ENCODE results near the gene LEAP2.

LEAP2 gene

DNA sequence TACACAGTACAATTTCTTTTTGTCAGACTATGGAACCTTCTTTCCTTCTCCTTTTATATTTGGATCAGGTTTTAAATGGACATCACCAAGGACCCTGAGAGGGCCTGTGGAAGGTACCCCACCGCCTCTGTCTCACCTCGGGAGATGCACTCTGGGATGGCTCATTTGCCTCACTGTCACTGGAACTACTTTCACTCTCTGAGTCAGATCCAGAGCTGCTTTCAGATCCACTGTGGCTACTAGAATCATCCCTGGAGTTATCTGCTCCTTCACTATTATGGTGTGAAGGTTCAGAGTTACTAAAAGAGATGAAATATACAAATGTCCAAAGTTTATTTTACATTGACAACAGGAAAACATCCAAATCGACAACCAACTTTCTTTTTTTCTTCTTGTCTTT is 24.6 kb downstream of the LEAP2 start:
- DNase-seq (ENCODE audit: low read depth in 1 of 2, low spot score in 1 of 2): no peak
- TF ChIP-seq JUND (IDR thresholded peaks at IDR 0.05; ENCODE audit: low read depth): no peak
- in situ Hi-C loops (cut with HindIII; ENCODE audit: low pct_unique_long_range_greater_than_20kb, low sequenced_read_pairs): no loop called here

DNA sequence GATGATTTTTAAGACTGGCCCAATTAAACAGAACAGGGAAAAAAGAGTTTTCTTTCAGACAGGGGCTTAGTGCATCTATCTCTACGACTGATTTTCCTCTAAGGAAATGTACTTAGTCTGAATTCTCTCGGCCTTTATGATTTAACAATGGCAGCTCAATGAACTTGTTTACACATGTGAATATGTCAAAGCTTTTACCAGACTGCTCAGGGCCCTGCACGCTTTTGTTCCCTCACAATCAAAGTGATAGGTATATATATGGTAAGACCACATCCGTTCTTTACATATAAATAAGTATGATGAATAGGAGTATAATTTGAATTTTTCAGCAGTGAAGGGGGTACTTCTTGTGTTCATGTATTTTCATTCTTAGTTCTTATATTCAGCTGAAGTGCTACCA is 27.6 kb downstream of the LEAP2 start:
- in situ Hi-C loops (cut with HindIII; ENCODE audit: low pct_unique_long_range_greater_than_20kb, low sequenced_read_pairs): no loop called here
- TF ChIP-seq JUND (IDR thresholded peaks at IDR 0.05; ENCODE audit: low read depth): no peak
- no peak for DNase-seq (ENCODE audit: low read depth in 1 of 2, low spot score in 1 of 2)

GRCh38 chr5:132901730-132902129 is 28.3 kb downstream of the LEAP2 start:
- DNase-seq (ENCODE audit: low read depth in 1 of 2, low spot score in 1 of 2): no peak
- no peak for TF ChIP-seq JUND (IDR thresholded peaks at IDR 0.05; ENCODE audit: low read depth)
- in situ Hi-C loops (cut with HindIII; ENCODE audit: low pct_unique_long_range_greater_than_20kb, low sequenced_read_pairs): no loop called here

DNA sequence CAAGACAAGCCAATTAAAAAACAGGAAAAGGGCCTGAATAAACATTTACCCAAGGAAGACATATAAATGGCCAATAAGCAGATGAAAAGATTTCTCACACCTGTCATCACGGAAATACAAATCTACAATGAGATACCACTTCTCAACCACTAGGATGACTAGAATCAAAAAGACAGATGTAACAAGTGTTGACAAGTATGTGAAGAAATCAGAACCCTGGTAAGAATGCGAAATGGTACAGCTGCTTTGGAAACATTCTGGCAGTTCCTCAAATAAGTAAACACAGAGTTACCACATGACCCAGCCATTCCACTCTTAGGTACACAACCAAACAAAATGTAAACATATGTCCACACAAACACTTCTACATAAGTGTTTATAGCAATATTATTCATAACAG is 32.5 kb downstream of the LEAP2 start:
- in situ Hi-C loops (cut with HindIII; ENCODE audit: low pct_unique_long_range_greater_than_20kb, low sequenced_read_pairs): no loop called here
- no peak; the same call in 1 of the 2 replicates for TF ChIP-seq JUND (IDR thresholded peaks at IDR 0.05; ENCODE audit: low read depth)
- peak; percentile 7 to 88 for DNase-seq (ENCODE audit: low read depth in 1 of 2, low spot score in 1 of 2)

GRCh38 chr5:132907161-132907560 is 33.7 kb downstream of the LEAP2 start:
- no peak for DNase-seq (ENCODE audit: low read depth in 1 of 2, low spot score in 1 of 2)
- in situ Hi-C loops (cut with HindIII; ENCODE audit: low pct_unique_long_range_greater_than_20kb, low sequenced_read_pairs): no loop called here
- TF ChIP-seq JUND (IDR thresholded peaks at IDR 0.05; ENCODE audit: low read depth): no peak

DNA sequence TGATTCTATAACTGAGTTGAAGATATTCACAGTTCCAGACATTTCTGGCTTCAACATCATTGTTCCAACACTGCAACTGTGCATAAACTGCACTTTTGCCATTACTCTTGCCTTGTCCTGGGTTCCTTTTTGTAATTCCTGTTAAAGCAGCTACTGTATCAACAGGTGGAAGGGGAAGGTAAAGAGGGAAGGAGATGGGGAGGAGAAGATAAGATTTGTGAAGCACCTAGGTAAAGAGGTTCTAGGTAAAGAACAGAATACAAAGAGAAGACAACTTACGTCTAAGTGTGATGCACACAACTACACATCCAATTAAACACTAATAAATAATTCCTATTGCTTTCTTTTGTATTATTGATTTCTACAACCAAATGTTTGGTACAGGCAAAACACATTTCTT is 36.2 kb downstream of the LEAP2 start:
- no peak for TF ChIP-seq JUND (IDR thresholded peaks at IDR 0.05; ENCODE audit: low read depth)
- in situ Hi-C loops (cut with HindIII; ENCODE audit: low pct_unique_long_range_greater_than_20kb, low sequenced_read_pairs): no loop called here
- DNase-seq (ENCODE audit: low read depth in 1 of 2, low spot score in 1 of 2): no peak

DNA sequence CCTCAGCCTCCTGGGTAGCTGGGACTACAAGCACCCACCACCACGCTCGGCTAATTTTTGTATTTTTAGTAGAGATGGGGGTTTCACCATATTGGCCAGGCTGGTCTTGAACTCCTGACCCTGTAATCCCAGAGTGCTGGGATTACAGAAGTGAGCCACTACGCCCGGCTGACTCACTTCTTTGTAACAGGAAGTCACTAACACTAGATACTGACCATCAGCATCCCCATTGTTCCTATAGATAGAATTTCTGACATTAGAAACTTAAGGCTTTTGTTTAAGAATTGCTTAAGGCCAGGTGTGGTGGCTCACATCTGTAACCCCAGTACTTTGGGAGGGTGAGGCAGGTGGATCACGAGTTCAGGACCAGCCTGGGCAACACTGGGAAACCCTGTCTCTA is 42.2 kb downstream of the LEAP2 start:
- no peak for TF ChIP-seq JUND (IDR thresholded peaks at IDR 0.05; ENCODE audit: low read depth)
- in situ Hi-C loops (cut with HindIII; ENCODE audit: low pct_unique_long_range_greater_than_20kb, low sequenced_read_pairs): no loop called here
- DNase-seq (ENCODE audit: low read depth in 1 of 2, low spot score in 1 of 2): no peak

DNA sequence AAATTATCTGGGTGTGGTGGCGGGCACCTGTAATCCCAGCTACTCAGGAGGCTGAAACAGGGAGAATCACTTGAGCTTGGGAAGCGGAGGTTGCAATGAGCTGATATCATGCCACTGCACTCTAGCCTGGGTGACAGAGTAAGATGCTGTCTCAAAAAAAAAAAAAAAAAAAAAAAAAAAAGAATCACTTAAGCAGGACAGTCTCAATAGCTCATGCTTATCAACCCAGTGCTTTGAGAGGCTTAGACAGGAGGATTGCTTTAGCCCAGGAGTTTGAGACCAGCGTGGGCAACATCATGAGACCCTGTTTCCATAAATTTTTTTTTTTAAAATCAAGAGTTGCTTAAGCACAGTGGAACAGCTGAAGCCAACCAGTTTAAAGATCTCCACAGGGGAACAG is 42.6 kb downstream of the LEAP2 start:
- in situ Hi-C loops (cut with HindIII; ENCODE audit: low pct_unique_long_range_greater_than_20kb, low sequenced_read_pairs): no loop called here

More for the DNA sequence above, 42.6 kb downstream of the LEAP2 start:
- no peak for DNase-seq (ENCODE audit: low read depth in 1 of 2, low spot score in 1 of 2)
- no peak for TF ChIP-seq JUND (IDR thresholded peaks at IDR 0.05; ENCODE audit: low read depth)

Data from T47D (cell line).